ENCODE measurements around the gene LGALS3BP.
"Not testable (repeated sequence)": the region's sequence is repeated elsewhere in the genome, so short reads cannot be mapped to it uniquely, and the experiment has no call there.

Gene LGALS3BP

DNA sequence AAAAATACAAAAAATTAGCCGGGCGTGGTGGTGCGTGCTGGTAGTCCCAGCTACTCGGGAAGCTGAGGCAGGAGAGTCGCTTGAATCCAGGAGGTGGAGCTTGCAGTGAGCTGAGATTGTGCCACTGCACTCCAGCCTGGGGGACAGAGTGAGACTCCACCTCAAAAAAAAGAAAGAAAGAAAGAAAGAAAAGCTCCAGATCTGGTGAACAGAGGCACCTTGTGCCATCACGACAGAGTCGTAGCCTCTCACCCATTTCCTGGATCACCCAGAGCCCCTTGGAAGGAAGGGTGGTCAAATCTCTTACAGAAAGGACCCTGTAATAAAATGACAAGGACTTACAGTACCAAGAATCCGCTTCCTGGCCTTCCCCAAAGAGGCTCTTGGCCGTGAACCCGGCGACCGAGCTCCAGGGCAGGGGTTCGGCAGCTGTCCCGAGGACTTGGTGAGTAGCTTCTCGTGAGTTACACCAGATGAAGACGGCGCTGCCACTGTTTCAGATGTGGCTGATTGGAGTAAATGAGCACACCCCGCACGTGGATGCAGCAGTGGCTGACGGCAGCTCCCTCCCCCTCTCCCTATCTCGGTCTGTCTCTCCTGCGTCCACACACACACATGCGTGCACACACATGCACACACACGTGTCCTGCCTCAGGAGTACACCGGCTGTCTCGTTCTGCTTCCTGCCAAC lies 13.5 kb downstream of the LGALS3BP start:
- no peak for DNase-seq

DNA sequence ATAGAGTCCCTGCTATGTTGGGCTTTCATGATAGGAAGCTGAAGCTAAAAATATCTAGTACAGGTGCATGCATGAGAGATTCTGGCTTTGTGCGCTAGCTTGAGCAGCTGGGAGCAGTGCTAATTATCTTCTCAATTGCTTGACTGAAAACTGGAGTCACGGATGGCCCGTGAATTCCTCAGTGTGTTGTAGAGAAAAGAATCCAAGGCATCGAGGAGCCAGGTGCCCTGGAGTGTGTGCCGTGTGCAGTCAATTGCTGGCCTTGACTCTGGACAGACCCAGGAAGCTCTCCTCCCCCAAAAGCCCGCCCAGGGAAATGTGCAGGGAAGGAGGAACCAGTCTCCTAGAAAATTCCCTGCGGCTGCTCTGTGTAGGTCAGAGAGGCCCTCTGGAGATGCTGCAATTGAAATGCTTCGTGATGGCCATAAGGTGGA lies 14.2 kb downstream of the LGALS3BP start:
- DNase-seq: no peak

DNA sequence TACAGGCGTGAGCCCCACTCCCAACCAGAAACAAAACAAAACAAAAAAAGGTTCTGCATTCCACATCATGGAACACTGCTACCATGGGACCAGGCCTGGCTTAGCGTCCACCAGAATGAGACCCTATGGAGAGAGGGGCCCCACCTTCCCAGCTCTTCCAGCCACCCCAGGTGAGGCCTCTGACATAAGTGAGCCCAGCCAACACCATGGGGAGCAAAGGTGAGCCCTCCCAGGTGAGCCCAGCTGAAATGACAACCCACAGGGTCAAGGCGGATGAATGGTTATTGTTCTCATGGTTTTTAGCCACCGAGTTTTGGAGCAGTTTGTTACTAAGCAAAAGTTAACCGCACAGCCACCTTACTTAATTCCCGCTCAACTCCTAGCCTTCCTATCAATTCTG lies 16.3 kb downstream of the LGALS3BP start:
- no peak for DNase-seq

DNA sequence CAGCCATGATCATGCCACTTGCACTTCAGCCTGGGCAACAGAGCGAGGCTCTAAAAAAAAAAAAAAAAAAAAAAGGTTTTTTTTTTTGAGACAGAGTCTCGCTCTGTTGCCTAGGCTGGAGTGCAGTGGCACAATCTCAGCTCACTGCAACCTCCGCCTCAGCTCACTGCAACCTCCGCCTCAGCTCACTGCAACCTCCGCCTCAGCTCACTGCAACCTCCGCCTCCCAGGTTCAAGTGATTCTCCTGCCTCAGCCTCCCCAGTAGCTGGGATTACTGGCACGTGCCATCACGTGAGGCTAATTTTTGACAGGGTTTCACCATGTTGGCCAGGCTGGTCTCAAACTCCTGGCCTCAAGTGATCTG lies 16.8 kb downstream of the LGALS3BP start:
- DNase-seq: not testable (repeated sequence)

DNA sequence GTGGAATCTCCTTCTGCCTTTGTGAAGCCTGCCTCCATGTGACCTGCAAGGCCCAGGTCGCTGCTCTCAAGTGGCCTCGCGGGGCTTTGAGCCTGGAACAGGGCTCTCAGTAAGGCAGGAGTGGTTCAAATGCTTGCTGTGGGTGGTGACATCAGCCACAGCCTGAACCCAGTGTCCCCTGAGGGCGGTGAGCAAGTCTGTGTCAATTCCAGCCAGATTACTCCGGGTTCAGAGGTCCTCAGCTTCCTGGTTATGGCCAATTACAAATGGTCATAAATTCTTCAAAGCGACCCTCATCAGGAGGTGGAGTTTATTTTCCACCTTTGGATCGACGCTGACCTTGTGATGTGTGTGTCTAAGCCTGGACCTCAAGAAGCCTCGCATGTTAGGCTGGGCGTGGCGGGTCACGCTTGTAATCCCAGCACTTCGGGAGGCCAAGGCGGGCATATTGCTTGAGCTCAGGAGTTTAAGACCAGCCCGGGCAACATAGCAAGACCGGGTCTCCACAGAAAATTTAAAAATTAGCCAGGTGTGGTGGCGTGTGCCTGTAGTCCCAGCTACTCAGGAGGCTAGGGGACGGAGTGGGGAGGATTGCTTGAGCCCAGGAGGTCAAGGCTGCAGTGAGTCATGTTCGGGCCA lies 17.3 kb downstream of the LGALS3BP start:
- no peak for DNase-seq

DNA sequence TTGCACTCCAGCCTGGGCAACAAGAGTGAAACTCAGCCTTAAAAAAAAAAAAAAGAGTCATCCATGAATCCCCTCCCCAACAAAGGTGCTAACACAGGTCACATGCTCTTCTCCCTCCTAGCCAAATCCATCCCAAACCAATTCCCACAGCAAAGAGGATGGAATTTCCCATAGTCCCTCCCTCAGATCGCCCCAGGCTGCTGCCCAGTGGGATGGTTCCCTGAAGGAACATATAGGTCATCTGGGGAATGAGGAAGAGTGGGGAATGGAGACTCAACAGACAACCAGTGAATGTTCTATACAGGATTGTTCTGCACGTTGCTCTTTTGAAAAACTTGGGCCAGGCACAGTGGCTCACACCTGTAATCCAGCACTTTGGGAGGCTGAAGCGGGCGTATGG lies 18.2 kb downstream of the LGALS3BP start:
- DNase-seq: no peak

DNA sequence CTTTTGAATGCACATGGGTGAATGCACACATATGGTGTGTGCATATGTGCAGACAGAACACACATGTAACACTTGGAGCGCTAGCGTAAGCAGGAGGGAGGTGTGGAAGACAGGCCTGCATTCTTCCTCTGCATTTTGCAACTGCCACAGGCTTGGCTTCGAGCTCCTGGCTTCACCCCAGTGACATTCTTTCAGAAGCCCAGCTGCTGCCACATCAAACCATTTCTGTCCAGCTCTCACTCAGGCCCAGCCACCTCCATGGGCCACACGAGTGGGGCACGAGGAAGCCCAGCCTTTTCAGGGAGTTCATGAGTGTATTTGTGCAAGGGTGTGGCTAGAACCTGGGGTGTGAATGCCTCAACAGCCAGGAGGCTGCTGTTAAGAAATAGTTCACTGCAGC lies 18.8 kb downstream of the LGALS3BP start:
- DNase-seq: peak in 1 of 56 donors; percentile 21

DNA sequence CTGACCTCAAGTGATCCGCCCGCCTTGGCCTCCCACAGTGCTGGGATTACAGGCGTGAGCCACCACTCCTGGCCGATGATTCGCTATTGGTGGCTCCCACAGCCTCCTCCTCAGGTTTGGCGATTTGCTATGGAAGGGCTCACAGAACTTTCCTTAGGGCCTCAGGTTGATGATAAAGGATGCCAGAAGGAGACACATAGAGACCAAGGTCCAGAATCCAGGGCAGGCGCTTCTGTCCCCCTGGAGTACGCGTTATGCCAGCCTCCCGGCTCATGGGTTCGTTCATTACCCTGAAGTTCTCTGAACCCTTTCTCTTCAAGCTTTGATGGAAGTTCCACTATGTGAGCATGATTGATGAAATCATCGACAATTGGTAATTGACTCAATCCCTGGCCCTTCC lies 19.9 kb downstream of the LGALS3BP start:
- DNase-seq: no peak

DNA sequence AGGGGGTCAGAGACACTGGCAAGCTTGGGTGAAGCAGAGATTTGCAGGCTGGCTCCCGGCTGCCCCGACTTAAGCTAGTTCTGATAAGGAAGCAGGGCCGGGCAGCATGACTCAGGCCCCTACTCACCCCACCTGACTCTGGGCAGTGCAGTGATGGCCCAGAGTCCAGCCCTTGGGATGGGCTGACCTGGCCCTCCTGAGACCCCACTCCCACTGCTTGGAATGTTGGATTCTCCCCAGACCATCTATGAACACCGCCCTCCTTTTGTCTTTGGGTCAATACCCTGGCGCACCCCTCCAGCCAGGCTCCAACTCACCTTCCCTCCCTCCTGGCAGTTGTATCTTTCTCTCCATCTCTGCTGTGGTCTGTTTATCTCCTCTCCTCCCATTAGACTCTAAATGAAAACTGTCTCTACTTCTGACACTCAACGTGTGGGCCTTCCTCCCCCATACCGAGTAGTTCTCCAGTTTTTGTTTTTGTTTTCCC lies 21.0 kb downstream of the LGALS3BP start:
- no peak for DNase-seq

DNA sequence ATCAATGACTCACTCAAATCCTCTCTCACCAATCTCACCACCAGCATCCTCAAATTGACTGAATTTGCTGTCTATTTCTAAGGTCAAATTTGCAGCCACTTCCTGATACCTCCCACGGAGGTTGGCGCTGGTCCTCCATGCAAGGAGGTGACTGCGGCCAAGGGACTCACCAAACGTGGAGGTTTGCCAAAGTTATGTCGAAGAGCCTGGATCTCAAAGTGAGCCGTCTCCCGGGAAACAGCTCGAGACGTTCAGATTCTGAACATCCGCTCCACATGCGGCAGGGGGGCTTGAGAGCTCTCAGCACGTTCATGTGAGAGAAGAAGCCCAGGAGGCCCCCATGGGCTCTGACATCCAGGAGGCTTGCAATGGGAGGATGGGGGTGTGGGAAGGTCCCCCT lies 22.6 kb downstream of the LGALS3BP start:
- DNase-seq: peak in 7 of 56 donors; percentile 11 to 35 (median 19)

DNA sequence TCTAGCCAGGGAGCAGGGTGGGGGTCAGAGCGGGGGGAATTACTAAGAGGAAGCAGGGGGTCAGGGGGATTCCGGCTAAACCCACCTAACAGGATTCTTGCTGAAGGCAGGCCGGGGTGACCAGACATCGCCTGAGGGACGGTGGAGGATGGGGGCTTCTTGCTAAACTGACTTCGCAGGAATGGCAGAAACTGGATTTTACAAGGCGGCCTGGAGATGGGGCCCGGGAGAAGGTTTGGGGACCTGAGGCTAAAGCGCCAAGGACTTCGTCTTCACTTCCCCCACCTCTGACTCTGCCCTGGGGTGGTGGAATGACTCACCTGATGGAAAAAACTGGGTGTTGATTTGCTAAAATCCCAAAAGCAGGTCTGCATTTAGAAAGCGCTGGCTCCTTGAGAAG lies 23.5 kb downstream of the LGALS3BP start:
- no peak for DNase-seq

DNA sequence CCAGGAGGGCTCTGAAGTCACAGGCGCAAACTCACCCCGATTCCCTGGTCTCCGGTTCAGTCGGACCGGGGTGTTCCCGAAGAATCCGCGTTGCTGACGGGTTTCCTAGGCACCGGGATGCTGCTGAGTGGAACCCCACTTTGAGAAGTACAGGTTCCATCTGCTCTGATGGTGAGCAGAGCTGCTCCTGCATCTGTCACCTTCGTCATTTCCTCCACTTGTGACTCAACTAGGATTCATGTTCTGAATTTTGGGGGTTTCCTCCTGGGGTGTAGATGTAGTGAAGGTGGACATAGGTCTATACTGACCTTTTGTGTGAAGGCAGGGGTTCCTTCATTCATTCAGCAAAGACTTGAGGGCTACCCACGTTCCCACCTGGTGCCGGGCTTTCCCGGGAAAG lies 25.0 kb downstream of the LGALS3BP start:
- no peak for DNase-seq

DNA sequence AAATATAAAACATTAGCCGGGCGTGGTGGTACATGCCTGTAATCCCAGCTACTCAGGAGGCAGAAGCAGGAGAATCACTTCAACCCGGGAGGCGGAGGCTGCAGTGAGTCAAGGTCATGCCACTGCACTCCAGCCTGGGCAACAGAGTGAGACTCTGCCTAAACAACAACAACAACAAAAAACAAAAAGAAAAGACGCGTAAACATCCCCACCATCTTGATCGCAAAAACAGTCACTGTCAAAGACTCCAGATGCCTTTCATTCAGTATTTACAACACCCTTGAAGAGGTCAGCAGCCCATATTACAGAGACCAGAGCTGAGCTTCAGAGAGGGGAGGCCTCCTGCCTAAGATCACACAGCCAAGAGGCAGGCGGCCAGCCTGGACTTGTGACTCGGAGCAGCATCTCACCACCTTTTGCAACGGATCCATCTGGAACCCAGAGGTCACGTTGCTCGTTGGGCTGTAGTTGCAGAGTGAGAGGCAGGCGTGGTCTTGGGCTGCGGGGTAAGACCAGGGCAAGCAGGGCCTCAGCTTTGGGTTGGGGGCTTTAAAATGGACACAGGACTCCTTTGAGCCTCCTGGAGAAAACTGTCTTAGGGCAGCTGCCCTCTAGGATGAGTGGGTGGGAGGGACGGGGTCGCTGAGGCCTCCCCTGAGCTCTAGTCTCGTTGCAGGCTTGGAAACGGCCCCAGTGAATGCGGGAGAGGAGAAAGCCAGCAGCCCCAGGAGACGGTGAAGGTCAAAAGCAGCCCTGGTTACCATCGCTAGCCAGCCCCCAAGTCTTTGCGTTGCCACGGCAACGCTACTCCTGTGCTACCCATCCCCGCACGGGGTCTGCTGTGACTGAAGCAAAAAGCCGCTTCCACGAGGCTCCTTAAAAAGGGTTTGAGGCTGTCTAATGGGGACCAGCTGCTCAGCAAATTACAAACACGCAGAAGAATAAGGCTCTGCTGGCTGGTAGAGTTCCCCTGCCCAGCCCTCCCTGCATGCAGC lies 26.1 kb downstream of the LGALS3BP start:
- peak in 2 of 56 donors; percentile 17 to 32 for DNase-seq

DNA sequence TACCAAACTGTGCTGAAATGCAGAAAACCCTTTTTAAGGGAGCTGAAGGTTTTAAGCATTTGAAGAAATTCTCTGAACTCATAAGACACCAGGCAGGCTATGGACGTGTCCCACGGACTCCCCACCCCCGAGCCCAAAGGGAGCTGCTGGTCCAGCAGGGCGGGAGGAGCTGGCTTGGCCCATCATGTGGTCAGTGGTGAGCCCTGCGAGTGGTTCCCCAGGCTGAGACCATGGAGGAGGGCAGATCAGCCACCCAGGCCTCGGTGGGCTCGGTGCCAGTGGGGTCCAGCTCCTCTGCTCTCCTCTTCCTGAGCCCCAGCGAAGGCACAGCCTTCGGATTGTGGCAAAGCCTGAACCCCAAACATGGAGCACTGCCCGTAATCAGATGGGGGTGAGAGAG lies 27.0 kb downstream of the LGALS3BP start:
- DNase-seq: no peak

DNA sequence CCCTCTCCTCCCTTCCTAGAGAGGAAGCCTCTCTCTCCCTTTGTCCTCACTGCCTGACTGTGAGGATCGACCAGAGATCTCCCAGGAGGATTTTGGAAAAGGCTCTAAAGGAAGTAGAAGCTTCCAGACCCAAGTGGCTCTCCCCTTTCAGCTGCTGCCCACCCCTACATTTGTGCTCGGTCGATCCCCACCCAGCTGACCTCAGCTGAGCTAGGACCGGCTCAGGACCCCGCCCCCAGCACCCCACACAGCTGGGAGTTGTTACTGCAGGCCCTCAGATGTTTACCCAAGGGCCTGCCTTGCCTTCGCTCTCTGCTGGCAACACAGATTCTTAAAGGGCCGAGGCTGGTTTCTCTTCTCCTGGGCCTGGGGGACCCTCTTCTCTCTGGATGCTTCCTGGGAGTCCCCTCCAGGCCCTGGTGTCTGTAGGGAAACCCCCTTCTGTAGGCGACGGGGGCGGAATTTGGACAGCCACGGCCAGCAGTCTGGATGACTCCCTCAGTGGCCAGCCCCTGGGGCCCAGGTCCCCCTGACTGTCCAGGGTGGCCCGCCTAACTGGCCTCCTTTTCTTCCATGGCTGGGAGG lies 27.7 kb downstream of the LGALS3BP start:
- DNase-seq: no peak

DNA sequence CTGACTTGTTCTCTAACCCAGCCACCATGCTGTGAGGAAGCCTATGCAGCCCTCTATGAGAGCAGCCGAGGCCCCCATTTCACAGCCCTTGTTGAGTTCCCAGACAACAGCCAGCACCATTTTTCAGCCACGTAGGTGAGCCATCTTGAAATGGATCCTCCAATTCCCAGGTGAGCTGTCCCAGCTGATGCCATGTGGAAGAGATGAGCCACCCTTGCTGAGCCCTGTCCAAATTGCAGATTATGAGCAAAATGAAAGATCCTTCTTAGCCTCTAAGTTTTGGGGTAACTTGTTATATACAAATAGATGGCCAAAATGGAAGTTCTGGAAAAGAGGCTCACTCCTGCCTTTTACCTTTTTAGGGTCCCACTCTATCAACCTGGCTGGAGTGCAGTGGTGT lies 28.9 kb downstream of the LGALS3BP start:
- no peak for DNase-seq

DNA sequence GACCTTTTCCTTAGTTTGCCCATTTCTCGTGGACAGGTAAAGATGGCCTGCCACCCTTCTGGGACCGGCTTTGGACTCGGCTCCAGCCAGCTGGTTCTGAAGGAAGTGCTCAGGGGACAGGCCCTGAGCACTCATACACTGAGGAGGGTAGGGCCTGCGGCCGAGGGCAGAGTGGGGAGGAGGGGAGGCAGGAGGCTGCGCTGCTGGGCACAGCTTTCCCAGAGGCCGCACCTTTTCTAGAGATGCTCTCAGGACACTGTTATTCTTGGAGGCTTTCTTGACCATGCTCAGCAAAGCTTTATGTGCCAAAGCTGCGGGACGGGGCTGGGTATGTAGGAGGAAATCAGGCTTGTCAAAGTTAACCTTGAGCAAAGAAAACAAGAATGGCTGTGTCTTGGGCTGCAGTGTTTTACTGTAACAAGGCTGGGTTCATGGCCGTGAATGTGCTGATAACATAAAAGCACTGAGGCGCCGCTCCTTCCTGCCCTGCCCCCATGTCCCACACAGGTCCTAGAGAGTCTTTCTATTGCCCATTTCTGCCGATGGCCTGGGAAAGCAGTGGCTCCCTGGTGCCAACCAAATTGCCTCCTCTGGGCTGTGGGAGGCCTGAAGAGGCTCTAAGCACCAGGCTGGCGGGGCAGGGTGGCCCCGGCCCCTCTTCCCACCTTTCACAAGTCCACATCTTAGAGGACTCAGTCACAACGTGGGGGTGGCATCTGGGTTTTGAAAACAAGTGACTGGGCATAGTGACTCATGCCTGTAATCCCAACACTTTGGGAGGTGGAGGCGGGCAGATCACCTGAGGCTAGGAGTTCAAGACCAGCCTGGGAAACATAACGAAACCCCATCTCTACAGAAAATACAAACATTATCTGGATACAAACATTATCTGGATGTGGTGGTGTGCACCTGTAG lies 32.2 kb downstream of the LGALS3BP start:
- no peak for DNase-seq

DNA sequence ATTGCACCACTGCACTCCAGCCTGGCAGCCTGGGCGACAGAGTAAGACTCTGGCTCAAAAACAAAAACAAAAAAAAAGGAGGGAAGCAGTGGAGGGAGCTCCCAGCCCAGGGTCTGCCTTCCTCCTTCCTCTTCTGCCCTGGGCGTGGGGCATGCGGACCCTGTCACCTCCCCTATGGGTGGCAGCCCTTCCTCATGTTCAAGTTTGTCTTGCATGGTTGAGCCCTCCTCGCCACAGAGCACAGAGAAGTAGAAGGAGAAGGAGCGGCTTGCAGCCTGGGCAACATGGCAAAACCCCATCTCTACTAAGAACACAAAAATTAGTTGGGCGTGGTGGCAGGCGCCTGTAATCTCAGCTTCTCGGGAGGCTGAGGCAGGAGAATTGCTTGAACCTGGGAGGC lies 33.1 kb downstream of the LGALS3BP start:
- DNase-seq: no peak

DNA sequence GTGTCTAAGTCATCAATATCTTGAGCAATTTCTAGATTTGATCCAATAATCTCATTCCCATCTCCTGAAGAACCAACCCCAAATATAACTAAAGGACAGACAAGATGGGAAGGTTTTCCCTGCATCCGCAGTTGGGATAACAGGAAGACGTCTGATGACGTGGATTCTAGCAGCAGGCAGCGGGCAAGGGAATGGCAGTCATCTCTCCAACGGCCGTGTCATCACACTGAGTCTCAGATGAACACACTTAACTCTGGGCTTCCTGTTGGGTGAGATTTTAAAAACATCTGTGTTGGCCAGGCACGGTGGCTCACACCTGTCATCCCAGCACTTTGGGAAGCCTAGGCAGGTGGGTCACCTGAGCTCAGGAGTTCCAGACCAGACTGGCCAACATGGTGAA lies 33.6 kb downstream of the LGALS3BP start:
- no peak for DNase-seq

DNA sequence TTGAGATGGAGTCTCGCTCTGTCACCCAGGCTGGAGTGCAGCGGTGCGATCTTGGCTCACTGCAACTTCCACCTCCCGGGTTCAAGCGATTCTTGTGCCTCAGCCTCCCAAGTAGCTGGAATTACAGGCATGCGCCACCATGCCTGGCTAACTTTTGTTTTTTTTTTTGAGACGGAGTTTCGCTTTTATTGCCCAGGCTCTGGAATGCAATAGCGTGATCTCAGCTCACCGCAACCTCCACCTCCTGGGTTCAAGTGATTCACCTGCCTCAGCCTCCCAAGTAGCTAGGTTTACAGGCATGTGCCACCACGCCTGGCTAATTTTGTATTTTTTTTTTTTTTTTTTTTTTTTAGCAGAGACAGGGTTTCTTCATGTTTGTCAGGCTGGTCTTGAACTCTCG lies 34.3 kb downstream of the LGALS3BP start:
- not testable (repeated sequence) for DNase-seq

Data from nucleus accumbens (tissue), 56 donors.